Activated naive CD4-positive, alpha-beta T cell treated with anti-CD3 and anti-CD28 coated beads, Interleukin-2, amount 50 U/mL, for 72 hours (primary cell): ENCODE results near the gene CAMTA1. TPM values are rescaled to one million over a fixed set of nuclear protein-coding genes. Genes with fewer than 3 reads are reported as not detected.
A peak's percentile ranks its signal among the peaks of the same experiment; 100 is the strongest.

ENCODE experiments used
- ATAC-seq, 2 donors: fragments of 150-1000 bp; cut with Tn5 transposase; 2 replicates each; pipeline ENCODE4 v1.10.0; 2021; ENCODE audit warnings: mild to moderate bottlenecking in 2 of 2, moderate library complexity in 2 of 2
- DNase-seq, 2 donors: peaks; one replicate each; pipeline ENCODE4 v3.0.0; 2021 to 2022; ENCODE audit warnings: low spot score in 2 of 2
- H3K27ac Mint-ChIP-seq, 2 donors: one replicate each; pipeline ENCODE4 v1.8.0; 2022; ENCODE audit warnings: mild to moderate bottlenecking in 2 of 2, mixed read lengths in 2 of 2
- H3K36me3 Mint-ChIP-seq, 2 donors: one replicate each; pipeline ENCODE4 v1.8.0; 2022; ENCODE audit warnings: mixed read lengths in 2 of 2
- H3K9me3 Mint-ChIP-seq, 2 donors: one replicate each; pipeline ENCODE4 v1.8.0; 2022; ENCODE audit warnings: mixed read lengths in 2 of 2
- total RNA-seq, 2 donors: library from RNA; stranded (reverse); gene quantifications; one replicate each; pipeline ENCODE4 v1.2.3, GENCODE V29; 2022

CAMTA1 gene
- total RNA-seq, 2 donors from 2014 or later: 50.4 to 76.4 TPM

- Mint-ChIP-seq H3K9me3 (no peaks in the 10 kb centered on the region), H3K36me3 (peaks cover 4 to 5% of the 10 kb centered on the region in 2 donors), H3K27ac (no peak overlapping the region)
- ATAC-seq (no peak), DNase-seq (no peak)
Observed at GRCh38 chr1:7767176-7767575, 981.9 kb downstream of the CAMTA1 start.

GRCh38 chr1:7768583-7768982, 983.3 kb downstream of the CAMTA1 start:
- peaks cover 5 to 6% of the 10 kb centered on the region in 2 donors for H3K36me3 Mint-ChIP-seq
- H3K9me3 Mint-ChIP-seq: no peaks in the 10 kb centered on the region
- ATAC-seq (no peak), DNase-seq (no peak)
- no peak overlapping the region for H3K27ac Mint-ChIP-seq

DNA sequence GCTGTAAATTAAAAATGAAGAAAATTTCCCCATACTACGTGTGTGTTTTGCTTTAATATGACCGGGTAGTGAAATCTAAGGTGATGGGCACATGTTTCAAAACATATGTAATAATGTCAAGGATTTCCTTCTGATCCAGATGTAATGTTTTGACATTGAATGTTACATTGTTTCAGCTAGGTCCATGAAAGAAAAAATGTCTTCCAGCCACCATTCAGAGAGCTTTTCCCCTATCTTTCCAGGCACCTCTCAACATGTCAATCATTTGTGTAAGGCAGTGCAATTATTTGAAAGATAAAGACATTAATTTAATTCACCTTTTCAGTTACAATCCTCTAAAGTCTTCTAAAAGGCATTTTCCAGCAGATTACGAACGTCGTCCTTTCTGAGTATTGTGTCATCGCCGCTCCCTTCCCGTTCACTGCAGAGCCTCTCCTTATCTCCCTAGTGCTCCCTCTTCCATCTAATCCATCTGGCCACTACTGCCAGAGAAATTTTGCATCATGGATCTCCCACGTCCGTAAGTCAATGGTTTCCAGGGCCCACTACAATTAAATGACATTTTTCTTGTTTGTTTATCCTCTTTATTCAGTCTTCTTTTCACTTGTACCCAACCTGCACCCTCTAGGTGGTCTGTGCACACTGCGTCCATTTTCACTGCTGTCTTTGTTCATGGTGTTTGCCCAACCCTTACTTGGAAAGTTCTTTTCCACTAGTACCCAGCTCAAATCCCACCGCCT, 984.6 kb downstream of the CAMTA1 start:
- ATAC-seq (no peak), DNase-seq (no peak)
- no peak overlapping the region for H3K27ac Mint-ChIP-seq
- H3K36me3 Mint-ChIP-seq: peaks cover 10 to 12% of the 10 kb centered on the region in 2 donors
- H3K9me3 Mint-ChIP-seq: no peaks in the 10 kb centered on the region

DNA sequence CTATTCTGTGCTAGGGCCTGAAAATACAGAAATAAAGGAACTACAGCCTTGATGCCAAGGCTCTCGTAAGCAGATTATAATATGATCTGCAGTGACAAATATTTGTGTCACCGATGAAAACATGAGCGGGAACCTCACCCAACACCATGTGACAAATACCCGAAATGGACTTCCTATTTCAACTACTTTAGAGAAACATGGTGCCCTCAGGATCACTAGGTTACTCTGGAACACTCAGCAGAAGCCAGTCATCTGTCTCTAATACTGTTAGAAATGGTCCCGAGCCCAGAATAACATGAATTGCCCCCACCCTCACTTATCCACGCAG, 985.4 kb downstream of the CAMTA1 start:
- no peaks in the 10 kb centered on the region for H3K9me3 Mint-ChIP-seq
- peaks cover 10 to 12% of the 10 kb centered on the region in 2 donors for H3K36me3 Mint-ChIP-seq
- ATAC-seq (peak in 1 of 2 donors; percentile 8), DNase-seq (no peak)
- H3K27ac Mint-ChIP-seq: peak overlapping the region in 1 of 2 donors; percentile 86

DNA sequence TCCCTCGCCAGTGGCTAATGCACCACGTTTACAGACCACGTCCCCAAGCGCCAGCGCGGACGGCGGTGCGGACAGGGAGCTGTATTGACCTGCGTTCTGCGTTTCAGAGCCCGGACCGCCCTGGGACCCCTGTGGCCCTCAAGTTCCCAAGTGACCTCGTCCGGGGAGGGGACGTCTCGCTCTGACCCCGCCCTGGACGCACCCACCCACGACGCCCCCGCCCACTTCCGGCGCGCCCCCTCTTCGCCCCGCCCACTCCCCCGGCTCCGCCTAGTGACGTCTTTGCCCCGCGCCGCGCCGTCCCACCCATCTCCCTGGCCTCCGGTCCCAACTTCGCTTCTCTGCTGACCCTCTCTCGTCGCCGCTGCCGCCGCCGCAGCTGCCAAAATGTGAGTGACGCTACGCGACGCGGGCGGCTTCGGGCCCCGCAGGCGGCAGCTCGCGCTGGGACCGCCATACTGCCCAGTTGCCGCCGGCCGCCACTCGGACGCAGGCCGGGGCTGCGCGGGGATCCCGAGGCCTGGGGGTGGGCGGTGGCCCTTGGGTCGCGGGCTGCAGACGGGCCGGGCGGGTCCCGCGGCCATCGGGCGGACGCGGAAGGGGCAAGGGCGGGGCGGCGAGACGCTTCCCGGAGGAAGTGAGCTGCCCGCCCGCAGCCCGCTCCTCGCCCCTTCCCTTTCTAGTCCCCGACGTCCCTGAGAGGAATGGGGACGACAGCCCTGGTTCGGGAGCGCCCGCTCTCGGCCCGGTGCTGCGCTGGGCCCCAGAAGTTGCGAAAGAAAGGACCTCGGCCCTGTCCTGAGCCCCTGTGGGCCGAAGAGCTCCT, 986.0 kb downstream of the CAMTA1 start, which contains the start of gene VAMP3:
TSS of gene VAMP3 (plus strand) at position 300 of the 826 bp plus-strand sequence. CDS start at position 388, 88 bp downstream.
- ATAC-seq: peak; percentile 94 to 95
- H3K36me3 Mint-ChIP-seq: peaks cover 10 to 12% of the 10 kb centered on the region in 2 donors
- DNase-seq: peak; percentile 85 to 86
- peak within 1 kb of the TSS; percentile 86 to 89 for H3K27ac Mint-ChIP-seq
- no peaks in the 10 kb centered on the region for H3K9me3 Mint-ChIP-seq

- Mint-ChIP-seq H3K36me3 (peaks cover 10 to 12% of the 10 kb centered on the region in 2 donors), H3K9me3 (no peaks in the 10 kb centered on the region), H3K27ac (peak overlapping the region; percentile 86 to 89)
- ATAC-seq (peak in 1 of 2 donors; percentile 15), DNase-seq (no peak)
Observed at GRCh38 chr1:7771823-7772299, 986.6 kb downstream of the CAMTA1 start.

- Mint-ChIP-seq H3K36me3 (peaks cover 5 to 6% of the 10 kb centered on the region in 2 donors), H3K9me3 (no peaks in the 10 kb centered on the region), H3K27ac (no peak overlapping the region)
- DNase-seq (no peak), ATAC-seq (no peak)
Observed at GRCh38 chr1:7777591-7777990, 992.3 kb downstream of the CAMTA1 start.

DNA sequence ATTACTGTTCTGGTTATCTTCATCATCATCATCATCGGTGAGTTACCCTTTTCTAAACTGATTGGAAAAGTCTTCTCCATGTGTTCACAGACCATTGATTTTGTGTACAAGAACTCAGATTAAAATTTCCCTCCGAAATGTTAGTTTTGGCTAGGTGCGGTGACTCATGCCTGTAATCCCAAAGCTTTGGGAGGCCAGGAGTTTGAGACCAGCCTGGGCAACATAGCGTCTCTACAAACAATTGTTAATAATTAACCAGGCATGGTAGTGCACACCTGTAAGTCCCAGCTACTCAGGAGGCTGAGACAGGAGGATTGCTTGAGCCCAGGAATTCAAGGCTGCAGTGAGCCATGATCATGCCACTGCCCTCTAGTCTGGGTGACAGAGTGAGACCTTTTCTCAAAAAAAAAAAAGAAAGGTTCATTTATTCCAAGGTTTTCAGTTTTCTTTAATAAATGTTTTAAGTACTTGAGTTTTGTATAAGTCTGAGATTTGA, 992.9 kb downstream of the CAMTA1 start:
- Mint-ChIP-seq H3K9me3 (no peaks in the 10 kb centered on the region), H3K27ac (no peak overlapping the region), H3K36me3 (peaks cover 5 to 6% of the 10 kb centered on the region in 2 donors)
- ATAC-seq (no peak), DNase-seq (no peak)

- no peak overlapping the region for H3K27ac Mint-ChIP-seq
- H3K9me3 Mint-ChIP-seq: no peaks in the 10 kb centered on the region
- DNase-seq (no peak), ATAC-seq (no peak)
- H3K36me3 Mint-ChIP-seq: no peaks in the 10 kb centered on the region
Observed at GRCh38 chr1:7780976-7781375, 995.7 kb downstream of the CAMTA1 start.

DNA sequence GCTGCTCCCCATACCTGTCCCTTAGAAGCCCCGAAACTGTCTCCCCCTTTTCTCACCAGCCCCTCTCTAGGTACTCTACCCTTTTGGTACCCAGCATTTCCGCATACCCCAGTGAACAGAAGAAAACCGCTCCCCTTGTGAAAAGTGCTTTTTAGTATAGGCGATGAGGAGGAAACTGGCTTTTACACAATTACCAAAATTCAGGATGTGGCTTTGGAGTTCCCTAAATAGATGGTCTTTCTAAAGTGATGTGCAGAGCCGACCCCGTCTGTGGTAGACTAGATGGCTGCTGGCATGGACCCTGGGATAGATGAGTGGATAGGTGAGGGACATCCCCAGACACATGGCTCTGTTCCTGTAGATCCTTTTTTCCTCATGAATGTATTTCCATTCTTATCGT, 996.2 kb downstream of the CAMTA1 start:
- Mint-ChIP-seq H3K27ac (peak overlapping the region in 1 of 2 donors; percentile 59), H3K9me3 (no peaks in the 10 kb centered on the region), H3K36me3 (no peaks in the 10 kb centered on the region)
- ATAC-seq (no peak), DNase-seq (no peak)

DNA sequence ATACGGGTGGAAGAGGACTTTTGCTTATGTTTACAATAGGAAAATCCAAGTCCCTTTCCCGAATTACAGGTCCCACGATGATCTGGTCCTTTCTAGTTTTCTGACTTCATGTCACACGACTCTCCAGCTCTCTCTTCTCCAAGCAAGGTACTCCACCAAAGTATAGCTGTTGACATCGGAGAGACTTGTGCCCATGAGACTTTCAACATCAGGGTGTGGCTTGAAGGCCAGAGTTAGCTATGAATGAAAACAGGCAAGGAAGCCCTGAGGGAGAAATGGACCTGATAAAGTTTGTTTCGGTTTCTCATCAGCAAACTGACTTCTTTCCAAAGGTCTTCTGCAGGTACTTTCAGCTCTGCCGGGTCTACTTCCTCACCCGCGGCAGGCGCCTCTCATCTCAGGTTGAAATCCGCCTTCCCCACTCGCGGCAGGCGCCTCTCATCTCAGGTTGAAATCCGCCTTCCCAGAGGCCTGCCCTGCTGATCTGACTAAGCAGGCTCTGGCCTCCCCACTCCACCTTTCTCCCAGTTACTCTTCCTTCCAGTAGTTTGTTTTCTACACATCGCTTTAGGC, 996.8 kb downstream of the CAMTA1 start:
- DNase-seq (no peak), ATAC-seq (no peak)
- H3K36me3 Mint-ChIP-seq: no peaks in the 10 kb centered on the region
- no peaks in the 10 kb centered on the region for H3K9me3 Mint-ChIP-seq
- peak overlapping the region; percentile 58 to 59 for H3K27ac Mint-ChIP-seq

GRCh38 chr1:7783178-7783711, 998.0 kb downstream of the CAMTA1 start:
- Mint-ChIP-seq H3K27ac (peak overlapping the region in 1 of 2 donors; percentile 49), H3K9me3 (no peaks in the 10 kb centered on the region), H3K36me3 (no peaks in the 10 kb centered on the region)
- DNase-seq (peak in 1 of 2 donors; percentile 27), ATAC-seq (peak in 1 of 2 donors; percentile 14)

DNA sequence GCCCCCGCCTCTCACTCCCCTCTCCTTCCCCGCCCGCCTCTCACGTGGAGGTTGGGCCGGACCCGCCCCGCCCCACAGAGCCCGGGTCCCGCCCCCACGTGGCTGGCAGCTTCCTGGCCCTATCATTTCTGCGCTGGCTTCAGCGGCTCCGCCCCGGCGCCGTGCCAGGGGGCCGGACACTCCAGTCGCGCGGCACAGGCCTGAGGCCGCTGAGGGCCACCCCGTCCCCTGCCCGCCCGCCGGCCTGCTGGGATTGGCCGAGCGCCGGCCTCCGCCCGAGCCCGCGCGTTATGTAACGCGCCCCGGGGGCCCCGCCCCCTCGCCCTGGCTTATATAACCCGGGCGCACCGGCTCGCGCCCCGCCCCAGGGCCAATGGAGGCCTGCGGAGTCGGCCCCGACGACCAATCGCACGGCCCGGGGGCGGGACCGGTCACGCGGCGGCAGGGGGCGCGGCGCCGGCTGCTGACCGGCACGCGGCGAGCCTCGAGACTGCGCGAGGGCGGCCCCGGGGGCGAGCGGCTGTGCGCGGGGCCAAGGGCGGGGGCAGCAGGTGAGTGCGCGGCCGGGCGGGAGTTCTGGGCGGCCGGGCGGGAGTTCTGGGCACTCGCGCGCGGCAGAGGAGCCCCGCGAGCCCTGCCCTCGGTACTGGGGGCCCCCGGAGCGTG, 998.7 kb downstream of the CAMTA1 start, which contains the start of gene PER3:
TSS of gene PER3 (plus strand) at position 466 of the 666 bp plus-strand sequence. CDS start 587 bp downstream, outside the sequence.
- peaks cover 0 to 2% of the 10 kb centered on the region in 2 donors for H3K36me3 Mint-ChIP-seq
- DNase-seq (peak; percentile 93 to 95), ATAC-seq (peak; percentile 93 to 98)
- peak within 1 kb of the TSS; percentile 29 to 49 for H3K27ac Mint-ChIP-seq
- no peaks in the 10 kb centered on the region for H3K9me3 Mint-ChIP-seq

- Mint-ChIP-seq H3K27ac (no peak overlapping the region), H3K36me3 (peaks cover 5 to 8% of the 10 kb centered on the region in 2 donors), H3K9me3 (peaks cover 0 to 4% of the 10 kb centered on the region in 2 donors)
- no peak for DNase-seq
- no peak for ATAC-seq
Observed at GRCh38 chr1:7784492-7785071, 999.3 kb downstream of the CAMTA1 start.

DNA sequence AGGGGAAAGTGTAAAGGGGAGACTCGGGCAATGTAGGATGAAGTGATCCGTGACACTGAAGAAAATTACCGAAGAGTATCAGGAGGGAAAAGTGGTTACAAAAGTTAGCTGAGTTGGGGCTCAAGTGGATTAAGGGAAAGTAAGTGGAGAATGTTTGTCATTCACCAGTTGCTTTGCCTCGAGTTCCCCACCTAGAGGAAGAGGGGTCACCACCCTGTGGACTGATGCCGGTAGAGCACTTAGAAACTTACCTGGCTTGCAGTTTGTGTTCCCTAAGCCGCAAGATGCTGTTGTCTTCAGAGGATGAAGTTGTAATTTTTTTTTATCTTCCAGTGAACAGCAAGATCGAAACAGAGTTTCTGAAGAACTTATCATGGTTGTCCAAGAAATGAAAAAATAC, 999.9 kb downstream of the CAMTA1 start:
- H3K36me3 Mint-ChIP-seq: peaks cover 10 to 13% of the 10 kb centered on the region in 2 donors
- no peak for ATAC-seq
- no peak for DNase-seq
- peaks cover 4 to 10% of the 10 kb centered on the region in 2 donors for H3K9me3 Mint-ChIP-seq
- H3K27ac Mint-ChIP-seq: peak overlapping the region in 1 of 2 donors; percentile 29
